GM21515 (cell line): ENCODE measurements around the gene GTF2IRD1.
"Not testable (repeated sequence)": the region's sequence is repeated elsewhere in the genome, so short reads cannot be mapped to it uniquely, and the experiment has no call there.

Experiments used
- ATAC-seq: cut with Tn5 transposase; IDR thresholded peaks from one replicate; pipeline ENCODE4 v1.9.1; 2021; ENCODE audit not compliant: unreplicated experiment

GTF2IRD1 gene

GRCh38 chr7:74511345-74511744, 57.6 kb downstream of the GTF2IRD1 start:
- ATAC-seq, result no peak

GRCh38 chr7:74512762-74513161, 59.1 kb downstream of the GTF2IRD1 start:
- no peak for ATAC-seq

- ATAC-seq, result no peak
These were observed 60.5 kb downstream of the GTF2IRD1 start for GRCh38 chr7:74514131-74514591.

- no peak for ATAC-seq
These were observed 61.6 kb downstream of the GTF2IRD1 start for GRCh38 chr7:74515276-74515675.

- no peak for ATAC-seq
These were observed 62.5 kb downstream of the GTF2IRD1 start for GRCh38 chr7:74516214-74516613.

GRCh38 chr7:74518041-74518440, 64.3 kb downstream of the GTF2IRD1 start:
- ATAC-seq, result no peak

- ATAC-seq, result no peak
These were observed 64.9 kb downstream of the GTF2IRD1 start for GRCh38 chr7:74518654-74519053.

GRCh38 chr7:74519395-74519794, 65.7 kb downstream of the GTF2IRD1 start:
- no peak for ATAC-seq

GRCh38 chr7:74521855-74522254, 68.1 kb downstream of the GTF2IRD1 start:
- no peak for ATAC-seq

- ATAC-seq, result no peak
These were observed 68.7 kb downstream of the GTF2IRD1 start for GRCh38 chr7:74522281-74522905.

GRCh38 chr7:74523015-74523414, 69.3 kb downstream of the GTF2IRD1 start:
- no peak for ATAC-seq

GRCh38 chr7:74525140-74525539, 71.4 kb downstream of the GTF2IRD1 start:
- ATAC-seq, result no peak

- no peak for ATAC-seq
These were observed 72.2 kb downstream of the GTF2IRD1 start for GRCh38 chr7:74525881-74526280.

GRCh38 chr7:74526780-74527179, 73.1 kb downstream of the GTF2IRD1 start:
- no peak for ATAC-seq

GRCh38 chr7:74527842-74528241, 74.1 kb downstream of the GTF2IRD1 start:
- ATAC-seq, result no peak

- ATAC-seq, result not testable (repeated sequence)
These were observed 75.1 kb downstream of the GTF2IRD1 start for GRCh38 chr7:74528773-74529172.

GRCh38 chr7:74535951-74536356, 82.2 kb downstream of the GTF2IRD1 start:
- no peak for ATAC-seq

- not testable (repeated sequence) for ATAC-seq
These were observed 88.2 kb downstream of the GTF2IRD1 start for GRCh38 chr7:74541937-74542336.

- ATAC-seq, result no peak
These were observed 88.9 kb downstream of the GTF2IRD1 start for GRCh38 chr7:74542558-74543117.

- no peak for ATAC-seq
These were observed 91.2 kb downstream of the GTF2IRD1 start for GRCh38 chr7:74544706-74545469.

GRCh38 chr7:74545921-74546320, 92.2 kb downstream of the GTF2IRD1 start:
- no peak for ATAC-seq

- ATAC-seq, result not testable (repeated sequence)
These were observed 99.9 kb downstream of the GTF2IRD1 start for GRCh38 chr7:74553596-74554012.
